D721Med (cell line): ENCODE results near the gene WFIKKN1.

Experiments used
- DNase-seq: peaks from one replicate; pipeline ENCODE4 v3.0.0; 2011; ENCODE audit warnings: low spot score; ENCODE audit not compliant: insufficient read length
- FAIRE-seq: peaks from 2 replicates; lab custom pipeline; 2011; peaks lifted over from hg19 to GRCh38; lab: Jason Lieb, UNC
- TF ChIP-seq, protein P1 (sequence below): IDR thresholded peaks from 2 replicates; pipeline ENCODE4 v1.5.1; 2012; ENCODE audit warnings: mild to moderate bottlenecking, control low read depth; ENCODE audit not compliant: insufficient read depth; ENCODE audit errors: missing control alignments

The WFIKKN1 gene

DNA sequence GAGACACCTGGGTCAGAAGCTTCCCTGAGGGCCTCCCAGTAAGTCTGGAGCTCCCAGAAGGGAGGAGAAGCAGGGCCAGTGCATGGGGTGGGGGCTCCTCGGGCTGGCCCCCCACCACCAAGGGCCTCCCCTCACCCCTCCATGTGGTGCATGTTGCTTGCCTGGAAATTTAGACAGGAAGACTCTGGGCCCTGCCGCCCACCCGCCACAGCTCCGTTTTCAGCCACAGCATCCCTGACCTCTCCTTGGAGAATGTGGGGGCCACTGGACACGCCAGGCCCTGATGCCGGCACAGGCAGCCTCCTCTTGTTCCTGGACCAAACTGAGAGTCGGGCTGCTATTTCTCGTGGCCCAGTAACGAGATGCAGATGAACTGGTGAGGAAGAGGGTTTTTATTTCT is 8.1 kb downstream of the WFIKKN1 start:
- TF ChIP-seq, protein P1, sequence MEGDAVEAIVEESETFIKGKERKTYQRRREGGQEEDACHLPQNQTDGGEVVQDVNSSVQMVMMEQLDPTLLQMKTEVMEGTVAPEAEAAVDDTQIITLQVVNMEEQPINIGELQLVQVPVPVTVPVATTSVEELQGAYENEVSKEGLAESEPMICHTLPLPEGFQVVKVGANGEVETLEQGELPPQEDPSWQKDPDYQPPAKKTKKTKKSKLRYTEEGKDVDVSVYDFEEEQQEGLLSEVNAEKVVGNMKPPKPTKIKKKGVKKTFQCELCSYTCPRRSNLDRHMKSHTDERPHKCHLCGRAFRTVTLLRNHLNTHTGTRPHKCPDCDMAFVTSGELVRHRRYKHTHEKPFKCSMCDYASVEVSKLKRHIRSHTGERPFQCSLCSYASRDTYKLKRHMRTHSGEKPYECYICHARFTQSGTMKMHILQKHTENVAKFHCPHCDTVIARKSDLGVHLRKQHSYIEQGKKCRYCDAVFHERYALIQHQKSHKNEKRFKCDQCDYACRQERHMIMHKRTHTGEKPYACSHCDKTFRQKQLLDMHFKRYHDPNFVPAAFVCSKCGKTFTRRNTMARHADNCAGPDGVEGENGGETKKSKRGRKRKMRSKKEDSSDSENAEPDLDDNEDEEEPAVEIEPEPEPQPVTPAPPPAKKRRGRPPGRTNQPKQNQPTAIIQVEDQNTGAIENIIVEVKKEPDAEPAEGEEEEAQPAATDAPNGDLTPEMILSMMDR: no peak
- DNase-seq (no peak), FAIRE-seq (no peak)

DNA sequence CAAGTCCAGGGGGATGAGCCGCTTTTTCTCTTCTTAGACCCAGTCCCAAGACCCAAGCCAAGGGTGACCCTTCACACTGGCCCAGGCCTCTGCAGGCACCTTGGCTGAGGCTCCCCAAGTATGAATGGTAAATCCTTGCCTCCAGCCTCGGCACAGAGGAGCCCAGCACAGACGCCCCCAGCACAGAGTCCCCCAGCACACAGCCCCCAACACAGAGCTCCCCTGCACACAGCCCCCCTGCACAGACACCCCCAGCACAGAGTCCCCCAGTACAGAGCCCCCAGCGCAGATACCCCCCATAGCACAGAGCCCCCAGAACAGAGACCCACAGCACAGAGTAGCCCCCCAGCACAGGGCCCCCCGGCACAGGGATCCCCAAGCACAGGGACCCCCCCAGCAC is 9.8 kb downstream of the WFIKKN1 start:
- DNase-seq (no peak), FAIRE-seq (no peak)
- TF ChIP-seq, protein P1: no peak

- DNase-seq (peak; percentile 95), FAIRE-seq (no peak)
- TF ChIP-seq, protein P1: no peak
Measured at GRCh38 chr16:641326-642188, 10.8 kb downstream of the WFIKKN1 start, which contains the start of gene MCRIP2. Gene MCRIP2 (plus strand): TSS chr16:641828. CDS start chr16:641992, 164 bp downstream.

DNA sequence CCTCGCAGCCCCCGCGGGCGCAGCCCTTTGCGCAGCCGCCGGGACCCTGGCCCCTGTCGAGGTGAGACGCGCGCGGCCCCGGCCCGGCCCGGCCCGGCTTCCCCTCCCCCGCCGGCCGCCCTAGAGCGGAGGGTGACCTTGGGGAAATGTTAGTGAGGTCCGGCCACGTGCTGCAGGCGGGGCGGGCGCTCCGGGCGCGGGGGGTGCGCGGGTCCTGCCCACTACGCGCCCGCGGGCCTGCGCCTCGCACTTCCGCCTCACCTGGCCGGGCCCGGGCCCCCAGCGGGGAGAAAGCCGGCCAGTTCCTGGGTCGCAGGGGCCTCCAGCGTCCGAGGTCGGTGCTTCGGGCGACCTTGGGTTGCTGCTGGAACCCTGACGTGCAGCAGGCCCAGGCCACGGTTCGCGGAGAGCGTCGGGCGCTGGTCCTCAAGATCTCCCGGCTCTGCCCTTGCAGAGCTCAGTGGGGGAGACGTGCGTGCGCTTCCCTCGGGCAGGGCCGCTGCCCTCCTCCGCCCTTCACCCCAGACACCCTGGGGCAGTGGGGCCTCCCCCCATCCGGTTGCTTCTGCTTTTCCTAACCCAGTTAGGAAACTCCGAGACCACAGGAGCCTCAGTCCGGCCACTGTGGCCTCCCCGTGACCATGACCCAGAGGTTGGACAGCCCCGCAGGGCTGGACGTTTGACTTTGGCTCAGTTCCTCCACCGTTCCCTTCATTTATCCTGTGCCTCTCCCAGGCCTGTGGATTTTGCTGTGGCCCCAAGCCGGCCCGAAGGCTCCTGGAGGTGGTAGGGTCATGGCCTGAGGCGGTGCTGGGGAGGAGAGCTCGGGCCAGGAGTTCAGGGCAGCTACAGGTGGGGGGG is 11.6 kb downstream of the WFIKKN1 start:
- TF ChIP-seq, protein P1: no peak
- FAIRE-seq: no peak
- no peak for DNase-seq

DNA sequence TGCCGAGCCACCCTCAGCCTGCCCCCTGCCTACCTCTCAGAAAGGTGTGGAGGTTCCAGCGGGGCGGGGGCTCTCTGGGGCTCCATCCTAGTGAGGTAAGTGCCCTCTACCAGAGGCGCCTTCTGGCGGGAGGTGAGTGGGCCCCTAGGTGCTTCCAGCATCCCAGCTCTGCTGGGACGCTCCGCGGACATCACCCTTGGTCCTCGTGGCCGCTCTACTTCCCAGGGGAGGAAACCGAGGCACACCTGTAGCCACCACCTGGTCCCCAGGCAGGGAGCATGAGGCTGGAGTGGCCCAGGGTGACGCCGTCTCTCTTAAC is 12.2 kb downstream of the WFIKKN1 start:
- no peak for FAIRE-seq
- no peak for DNase-seq

DNA sequence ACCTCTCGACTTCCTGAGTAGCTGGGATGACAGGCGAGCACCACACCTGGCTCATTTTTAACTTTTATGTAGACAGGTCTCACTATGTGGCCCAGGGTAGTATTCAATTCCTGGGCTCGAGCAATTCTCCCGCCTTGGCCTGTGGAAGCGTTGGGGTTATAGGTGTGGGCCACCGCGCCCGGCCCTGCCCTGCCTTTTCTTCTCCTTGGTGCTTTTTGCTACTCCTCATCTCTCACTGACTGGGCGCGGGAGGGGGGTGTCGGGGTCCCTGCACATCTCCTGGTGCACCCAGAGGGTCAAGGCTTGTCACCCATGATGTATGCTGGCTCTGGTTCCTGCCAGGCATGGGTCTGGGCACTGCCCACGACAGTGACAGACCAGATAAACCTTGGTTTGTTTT is 13.8 kb downstream of the WFIKKN1 start:
- TF ChIP-seq, protein P1: no peak
- no peak for FAIRE-seq
- no peak for DNase-seq

More for the DNA sequence above, 12.2 kb downstream of the WFIKKN1 start:
- TF ChIP-seq, protein P1: no peak
